ENCODE results near the gene ZNF101. TPM values are rescaled to one million over a fixed set of nuclear protein-coding genes. Genes with fewer than 3 reads are reported as not detected.

ZNF101 gene
- total RNA-seq, 1 experiment from 2014 or later, result 51.4 TPM

- Mint-ChIP-seq H3K27me3 (ENCODE audit: low read depth) (no peaks in the 10 kb centered on the region; the same call in 1 of the 2 replicates), H3K9me3 (no peaks in the 10 kb centered on the region), H3K4me1 (peaks cover 17% of the 10 kb centered on the region), H3K27ac (peak within 1 kb of the TSS; percentile 98), H3K4me3 (peak within 1 kb of the TSS; percentile 90), H3K36me3 (peaks cover 20% of the 10 kb centered on the region)
- ATAC-seq, result peak; percentile 77
- ChIA-PET POLR2A (interaction anchor here (0.8 to 1.9 kb wide), 9 partner anchors 9 to 238 kb away, joined by 3 to 8 read pairs (median 4); partner anchors contain the start of genes ATP13A1, PBX4 and ZNF253), CTCF (interaction anchor here (0.8 to 2.2 kb wide), 14 partner anchors 7 to 115 kb away, joined by 3 to 23 read pairs (median 6); partner anchors contain the start of genes GMIP and PBX4)
- peak; percentile 76 for DNase-seq (ENCODE audit: low spot score)
- no peak for TF ChIP-seq IRF2 (CRISPR knock-in tag; IDR thresholded peaks at IDR 0.05; ENCODE audit: borderline replicate concordance, low read depth)
- TF ChIP-seq ZNF532 (CRISPR knock-in tag; IDR thresholded peaks at IDR 0.05; ENCODE audit: borderline replicate concordance), result no peak
- 0 out of 2 replicates have a peak, but pooled peaks have one; percentile 11 for TF ChIP-seq KAT7 (CRISPR knock-in tag; IDR thresholded peaks at IDR 0.05; ENCODE audit: borderline replicate concordance)
- TF ChIP-seq TEAD1 (CRISPR knock-in tag; IDR thresholded peaks at IDR 0.05), result 0 out of 2 replicates have a peak, but pooled peaks have one; percentile 21
- TF ChIP-seq ZNF232 (CRISPR knock-in tag; IDR thresholded peaks at IDR 0.05), result peak; percentile 28; the same call in 1 of the 2 replicates
- 0 out of 2 replicates have a peak, but pooled peaks have one; percentile 10 for TF ChIP-seq ESRRA (CRISPR knock-in tag; IDR thresholded peaks at IDR 0.05; ENCODE audit: borderline replicate concordance)
- peak; percentile 33; the same call in 1 of the 2 replicates for TF ChIP-seq CREM (CRISPR knock-in tag; IDR thresholded peaks at IDR 0.05)
- TF ChIP-seq TEAD4 (CRISPR knock-in tag; IDR thresholded peaks at IDR 0.05), result no peak
- peak; percentile 64; the same call in 1 of the 2 replicates for TF ChIP-seq E2F5 (CRISPR knock-in tag; IDR thresholded peaks at IDR 0.05)
- TF ChIP-seq USF1 (CRISPR knock-in tag; IDR thresholded peaks at IDR 0.05), result peak; percentile 56; the same call in 1 of the 2 replicates
- no peak for TF ChIP-seq PRRX2 (CRISPR knock-in tag; IDR thresholded peaks at IDR 0.05)
- peak; percentile 9; the same call in 1 of the 2 replicates for TF ChIP-seq NFE2L1 (CRISPR knock-in tag; IDR thresholded peaks at IDR 0.05)
- no peak for TF ChIP-seq ZNF425 (CRISPR knock-in tag; conservative IDR thresholded peaks at IDR 0.05)
- peak; percentile 57 for TF ChIP-seq USF2 (CRISPR knock-in tag; IDR thresholded peaks at IDR 0.05)
- TF ChIP-seq MAX (CRISPR knock-in tag; IDR thresholded peaks at IDR 0.05), result peak; percentile 76; the same call in 1 of the 2 replicates
- TF ChIP-seq ARID4B (CRISPR knock-in tag; IDR thresholded peaks at IDR 0.05; ENCODE audit: borderline replicate concordance), result peak; percentile 22; the same call in 1 of the 2 replicates
- no peak; the same call in 1 of the 2 replicates for TF ChIP-seq NFATC4 (CRISPR knock-in tag; IDR thresholded peaks at IDR 0.05)
- TF ChIP-seq E2F1 (CRISPR knock-in tag; IDR thresholded peaks at IDR 0.05), result peak; percentile 26; the same call in 1 of the 2 replicates
- TF ChIP-seq EMX1 (CRISPR knock-in tag; IDR thresholded peaks at IDR 0.05), result 0 out of 2 replicates have a peak, but pooled peaks have one; percentile 13
- TF ChIP-seq SP1 (CRISPR knock-in tag; conservative IDR thresholded peaks at IDR 0.05), result peak; percentile 87
Measured at GRCh38 chr19:19627621-19628500, 40.8 kb upstream of the ZNF101 start, which contains the start of gene LPAR2. LPAR2 (minus strand) TSS chr19:19628220; CDS start chr19:19627275, 945 bp downstream.
